Measurements from ENCODE around the gene TBXAS1.
"Not testable (repeated sequence)": the region's sequence is repeated elsewhere in the genome, so short reads cannot be mapped to it uniquely, and the experiment has no call there.

TBXAS1 gene

GRCh38 chr7:139915864-139916716 lies 87.0 kb downstream of the TBXAS1 start:
- DNase-seq: peak; percentile 94

GRCh38 chr7:139916717-139917395 lies 87.8 kb downstream of the TBXAS1 start:
- DNase-seq: no peak

- DNase-seq: no peak
Observed at GRCh38 chr7:139917851-139918250, 88.8 kb downstream of the TBXAS1 start.

- no peak for DNase-seq
Observed at GRCh38 chr7:139918480-139918879, 89.4 kb downstream of the TBXAS1 start.

DNA sequence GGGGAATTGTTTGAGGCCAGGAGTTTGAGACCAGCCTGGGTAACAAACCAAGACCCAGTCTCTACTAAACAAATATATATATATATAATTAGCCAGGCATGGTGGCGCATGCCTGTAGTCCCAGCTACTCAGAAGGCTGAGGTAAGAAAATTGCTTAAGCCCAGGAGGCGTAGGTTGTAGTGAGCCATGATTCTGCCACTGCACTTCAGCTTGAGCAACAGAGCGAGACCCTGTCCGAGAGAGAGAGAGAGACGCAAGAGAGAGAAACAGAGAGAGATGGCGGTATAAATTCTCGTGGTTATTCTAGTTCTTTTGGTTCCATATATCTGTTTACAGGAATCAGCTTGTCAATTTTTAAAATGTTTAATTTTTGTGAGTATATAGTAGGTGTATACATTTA lies 94.0 kb downstream of the TBXAS1 start:
- no peak for DNase-seq

DNA sequence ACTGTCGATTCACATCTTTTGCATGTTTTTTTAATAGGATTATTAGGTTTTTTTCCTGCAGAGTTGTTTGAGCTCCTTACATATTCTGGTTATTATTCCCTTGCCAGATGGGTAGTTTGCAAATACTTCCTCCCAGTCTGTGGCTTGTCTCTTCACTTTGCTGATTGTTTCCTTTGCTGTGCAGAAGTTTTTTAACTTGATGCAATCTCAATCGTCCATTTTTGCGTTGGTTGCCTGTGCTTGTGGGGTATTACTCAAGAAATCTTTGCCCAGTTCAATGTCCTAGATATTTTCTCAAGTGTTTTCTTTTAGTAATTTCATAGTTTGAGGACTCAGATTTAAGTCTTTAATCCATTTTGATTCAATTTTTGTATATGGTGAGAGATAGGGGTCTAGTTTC lies 95.4 kb downstream of the TBXAS1 start:
- DNase-seq: no peak

DNA sequence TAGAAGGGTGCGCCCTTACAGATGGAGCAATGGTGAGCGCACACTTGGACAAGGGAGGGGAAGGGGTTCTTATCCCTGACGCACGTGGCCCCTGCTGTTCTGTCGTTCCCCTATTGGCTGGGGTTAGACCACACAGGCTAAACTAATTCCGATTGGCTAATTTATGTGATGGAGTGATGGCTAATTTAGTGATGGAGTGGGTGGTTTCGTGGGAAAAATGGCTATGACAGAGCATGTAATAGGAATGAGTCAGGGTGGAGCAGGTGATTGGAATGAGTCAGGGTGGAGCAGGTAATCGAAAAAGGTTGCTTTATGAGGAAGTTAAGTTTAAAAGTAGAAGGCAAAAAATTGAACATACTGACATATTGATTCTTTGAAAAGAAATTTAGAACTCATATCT lies 100.2 kb downstream of the TBXAS1 start:
- DNase-seq: not testable (repeated sequence)

- no peak for DNase-seq
Observed at GRCh38 chr7:139930286-139930965, 101.4 kb downstream of the TBXAS1 start.

- no peak for DNase-seq
Observed at GRCh38 chr7:139931190-139931934, 102.3 kb downstream of the TBXAS1 start.

- DNase-seq: no peak
Observed at GRCh38 chr7:139932531-139932930, 103.5 kb downstream of the TBXAS1 start.

- peak; percentile 71 for DNase-seq
Observed at GRCh38 chr7:139936760-139937310, 107.8 kb downstream of the TBXAS1 start.

DNA sequence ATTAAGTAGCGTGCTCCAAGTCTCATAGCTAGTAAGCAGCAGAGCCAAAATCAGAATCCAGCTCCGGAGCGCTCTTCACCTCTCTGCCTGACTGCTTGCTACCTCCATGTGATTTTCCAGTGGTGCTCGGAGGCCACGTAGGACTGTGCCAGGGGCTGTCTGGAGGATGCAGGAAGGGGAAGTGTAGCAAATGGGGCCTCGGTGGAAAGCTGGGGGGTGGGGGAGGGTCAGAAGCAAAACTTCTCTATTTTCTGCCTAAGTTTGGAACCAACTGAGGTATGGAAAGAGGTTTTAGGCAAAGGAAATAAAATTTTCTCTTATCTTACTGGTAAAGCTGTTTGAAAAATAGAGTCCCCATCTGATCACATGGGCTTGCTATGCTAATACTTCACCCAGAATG lies 108.7 kb downstream of the TBXAS1 start:
- peak; percentile 55 for DNase-seq

DNA sequence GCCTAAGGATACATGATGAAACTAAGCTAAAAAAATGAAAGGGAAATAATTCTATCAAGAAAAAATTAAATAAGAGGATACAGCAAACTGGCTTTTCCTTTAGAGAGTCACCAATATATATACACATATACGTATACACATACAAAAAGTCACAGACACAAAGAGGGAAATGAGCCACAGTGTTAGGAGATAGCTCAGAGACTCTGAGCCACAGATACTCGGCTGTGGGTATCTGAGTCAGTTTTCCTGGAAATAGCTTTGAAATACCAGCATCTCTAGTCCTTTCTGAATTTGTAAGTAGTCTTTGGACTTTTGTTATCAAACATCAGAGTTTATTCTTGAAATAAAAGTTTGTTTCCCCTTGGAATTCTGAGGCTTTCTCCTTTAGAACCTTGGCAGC lies 111.8 kb downstream of the TBXAS1 start:
- peak; percentile 66 for DNase-seq

GRCh38 chr7:139941421-139941820 lies 112.4 kb downstream of the TBXAS1 start:
- no peak for DNase-seq

DNA sequence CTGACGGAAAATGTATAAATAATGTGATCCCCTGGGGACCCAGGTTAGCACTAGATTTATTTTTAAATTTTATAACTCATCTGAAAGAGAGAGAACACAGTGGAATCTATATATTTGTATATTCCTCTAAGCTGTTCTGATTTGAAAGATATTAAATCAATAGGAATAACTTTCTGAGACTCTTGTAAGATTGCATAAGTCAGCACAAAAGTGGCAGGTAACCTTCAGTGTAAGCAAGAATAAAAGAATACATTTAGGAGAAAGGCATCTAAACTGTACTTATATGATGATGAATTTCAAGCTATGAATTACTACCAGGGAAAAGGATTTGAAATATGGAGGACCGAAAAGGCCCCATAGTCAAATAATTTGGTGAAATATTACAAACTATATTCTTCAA lies 112.8 kb downstream of the TBXAS1 start:
- no peak for DNase-seq

DNA sequence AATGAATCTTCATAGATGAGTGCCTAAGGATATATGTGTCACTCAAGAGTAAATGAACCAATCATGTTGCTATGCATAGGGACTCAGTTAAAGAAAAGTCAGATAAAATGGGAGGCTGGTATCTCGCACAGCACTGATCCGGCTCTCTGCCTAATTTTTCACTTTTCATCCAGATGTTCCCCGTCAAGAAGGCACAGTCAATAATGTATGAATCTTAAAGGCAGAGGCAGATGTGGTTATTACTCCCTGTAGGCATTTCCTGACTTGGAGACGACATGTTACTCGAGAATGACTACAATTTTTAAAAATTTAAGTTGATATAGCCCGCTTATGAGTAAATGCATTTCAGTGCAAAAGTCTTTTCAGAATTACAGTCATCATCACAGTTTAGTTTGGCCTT lies 113.6 kb downstream of the TBXAS1 start:
- DNase-seq: no peak

GRCh38 chr7:139943401-139943800 lies 114.3 kb downstream of the TBXAS1 start:
- DNase-seq: no peak

DNA sequence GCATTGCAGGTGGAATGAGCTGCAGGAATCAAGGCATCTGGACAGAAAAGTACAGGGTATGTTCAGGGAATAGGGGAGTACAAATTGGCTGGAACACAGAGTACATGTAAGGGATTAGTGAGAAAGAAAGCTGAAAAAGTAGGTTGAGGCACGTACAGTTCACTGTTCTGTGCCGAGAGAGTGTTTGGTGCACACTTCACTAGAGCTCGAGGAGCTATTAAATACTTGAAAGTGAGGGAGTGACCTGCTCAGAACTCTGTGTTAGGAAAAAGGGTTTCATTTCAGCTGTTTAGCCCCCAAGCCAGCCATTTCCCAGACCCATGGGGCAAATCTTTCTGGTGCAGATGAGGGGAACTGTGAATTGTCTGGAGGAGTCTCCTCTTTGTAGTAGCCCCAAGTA lies 115.2 kb downstream of the TBXAS1 start:
- DNase-seq: no peak

GRCh38 chr7:139946533-139946932 lies 117.5 kb downstream of the TBXAS1 start:
- peak; percentile 19 for DNase-seq

- DNase-seq: no peak
Observed at GRCh38 chr7:139947021-139947420, 118.0 kb downstream of the TBXAS1 start.

DNA sequence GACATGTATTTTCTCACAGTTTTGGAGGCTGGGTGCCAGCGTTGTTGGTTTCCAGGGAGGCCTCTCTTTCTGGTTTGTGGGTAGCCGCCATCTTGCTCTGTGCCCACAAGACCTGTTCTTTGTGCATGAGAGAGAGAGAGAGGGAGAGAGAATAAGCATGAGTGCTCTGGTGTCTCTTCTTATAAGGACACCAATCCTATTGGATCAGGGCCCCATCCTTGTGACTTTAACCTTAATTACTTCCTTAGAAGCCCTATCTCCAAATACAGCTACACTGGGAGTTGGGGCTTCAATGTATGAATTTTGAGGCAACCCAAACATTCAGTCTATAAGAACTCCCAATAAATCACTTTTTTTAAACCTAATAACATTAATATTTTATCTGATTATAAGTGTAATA lies 119.1 kb downstream of the TBXAS1 start:
- no peak for DNase-seq

DNA sequence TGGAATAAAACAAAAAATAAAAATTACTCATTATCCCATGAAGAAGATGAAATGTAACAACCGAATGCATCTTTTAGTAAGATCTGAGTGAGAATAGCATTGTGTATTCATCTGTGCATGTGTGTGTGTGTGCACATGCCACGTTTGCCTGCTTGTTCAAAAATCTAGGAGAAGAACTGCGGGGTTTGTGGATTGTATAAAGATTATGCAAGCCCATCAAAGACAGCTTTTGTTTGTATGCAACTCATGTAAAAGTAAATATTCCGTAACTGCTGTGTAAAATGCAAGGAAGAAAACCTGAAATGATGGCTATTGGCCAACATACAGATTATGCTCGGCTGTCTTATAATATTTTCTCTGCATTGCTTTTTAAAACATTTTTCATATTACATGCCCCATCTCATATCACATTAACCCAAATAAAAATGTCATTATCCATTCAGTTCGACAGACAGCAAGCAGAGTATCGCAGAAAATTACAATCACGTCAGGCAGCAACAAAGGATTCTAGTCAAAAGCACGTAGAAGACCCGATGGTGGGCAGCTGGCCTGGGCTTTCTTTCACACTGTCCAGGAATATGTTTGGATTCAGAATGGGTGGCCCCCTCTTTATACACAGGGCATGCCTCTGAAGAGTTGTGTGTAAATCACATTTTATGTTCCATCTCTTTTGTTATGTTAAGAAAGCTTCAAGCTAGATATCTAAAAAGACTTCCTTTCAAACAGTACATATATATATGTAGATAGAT lies 119.7 kb downstream of the TBXAS1 start:
- DNase-seq: no peak
